Mammary epithelial cell (primary cell): ENCODE measurements around the gene KRTAP21-1.

Experiments used
- CTCF ChIP-seq, 2 donors: IDR thresholded peaks in 1 of 2; conservative IDR thresholded peaks in 1 of 2; 2 replicates each; pipeline ENCODE4 v1.5.1; 2011 to 2012; ENCODE audit warnings: inconsistent platforms in 2 of 2, low read length in 2 of 2, mild to moderate bottlenecking in 2 of 2, control low read depth in 1 of 2, low read depth in 1 of 2; ENCODE audit not compliant: insufficient read depth in 1 of 2; ENCODE audit errors: extremely low read depth in 1 of 2
- EZH2 ChIP-seq: IDR thresholded peaks from 2 replicates; pipeline ENCODE4 v1.6.1; 2012; ENCODE audit warnings: low read length, inconsistent platforms, borderline replicate concordance

GRCh38 chr21:30760776-30761175 is 5.5 kb upstream of the KRTAP21-1 start:
- TF ChIP-seq EZH2 (no peak), CTCF (conservative IDR thresholded peaks at IDR 0.05 in 1 of 2, IDR thresholded peaks at IDR 0.05 in 1 of 2; ENCODE audit: extremely low read depth in 1 of 2, insufficient read depth in 1 of 2, low read depth in 1 of 2, low read length in 2 of 2) (no peak)
